ENCODE data around the gene ITGB4.

Gene ITGB4

DNA sequence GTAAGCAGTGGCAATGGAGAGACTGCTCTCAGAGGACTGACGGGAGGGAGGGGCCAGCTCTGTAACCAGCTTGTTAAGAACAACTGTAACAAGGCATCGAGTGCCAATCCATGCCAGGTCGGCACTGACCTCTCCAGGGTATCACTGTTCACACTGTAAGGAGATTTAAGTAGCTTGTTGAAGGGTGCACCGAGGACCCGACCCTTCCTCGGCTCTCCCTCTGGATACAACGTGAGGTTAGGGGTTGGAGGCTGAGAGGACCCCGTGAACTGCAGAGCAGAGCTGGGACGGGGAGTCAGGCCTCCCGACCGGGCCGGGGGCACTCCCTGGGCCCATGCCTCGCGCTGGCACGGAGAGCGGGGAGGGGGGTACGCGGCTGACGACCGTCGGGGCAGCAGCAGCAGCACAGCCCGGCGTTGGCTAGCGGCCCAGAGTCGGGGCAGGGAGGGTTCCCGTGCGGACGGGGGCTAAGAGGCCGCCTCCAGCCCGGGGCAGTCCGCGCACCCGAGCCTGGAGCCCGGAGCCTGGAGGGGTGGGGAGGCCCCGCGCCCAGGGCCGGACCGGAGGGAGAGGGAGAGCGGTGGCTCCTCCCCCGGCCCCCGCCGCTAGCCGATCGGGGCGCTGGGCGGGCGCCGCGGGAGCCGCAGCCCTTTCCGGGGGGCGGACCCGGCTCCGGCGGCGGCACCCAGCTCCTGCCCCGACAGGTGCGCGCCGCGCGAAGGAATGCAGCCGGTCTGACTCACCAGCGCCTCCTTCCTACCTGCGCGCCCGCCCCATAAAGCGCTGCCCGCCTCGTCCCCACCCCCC is at the start of gene ITGB4:
Gene ITGB4, plus strand, starts transcription at position 804 of the 807 bp plus-strand sequence. CDS start 3,245 bp downstream, outside the sequence.
- peak; percentile 76 for ATAC-seq (ENCODE audit: insufficient read depth, low read depth)
- no peaks in the 10 kb centered on the region for H3K36me3 ChIP-seq (ENCODE audit: insufficient read depth, low read length)

DNA sequence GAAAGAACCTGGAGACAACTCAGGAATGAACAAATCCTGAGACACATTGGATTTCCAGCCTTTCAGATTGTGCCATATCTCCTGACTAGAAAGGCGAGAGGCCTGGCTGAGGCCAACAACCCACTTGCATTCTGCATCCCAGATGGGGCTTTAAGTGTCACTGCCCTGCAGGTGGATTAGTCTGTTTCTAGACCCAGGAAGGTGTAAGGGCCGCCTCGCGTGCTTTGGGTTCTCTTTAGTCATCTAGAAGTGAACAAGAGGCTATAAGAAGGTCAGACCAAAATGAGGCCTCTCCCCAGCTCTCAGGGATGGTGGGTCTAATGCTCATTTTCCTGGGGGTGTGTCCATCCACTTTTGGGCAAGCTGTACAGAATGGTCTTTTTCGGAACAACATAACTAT is 49.2 kb upstream of the ITGB4 start:
- H2AFZ ChIP-seq (ENCODE audit: low read depth, low read length): no peak overlapping the region
- H3K4me2 ChIP-seq (ENCODE audit: insufficient read depth, low read length): no peak overlapping the region
- ATAC-seq (ENCODE audit: insufficient read depth, low read depth) (no peak), DNase-seq (no peak)
- no peak for TF ChIP-seq EZH2 (IDR thresholded peaks at IDR 0.05; ENCODE audit: borderline replicate concordance, low read depth, low read length, severe bottlenecking)
- TF ChIP-seq, protein P1, sequence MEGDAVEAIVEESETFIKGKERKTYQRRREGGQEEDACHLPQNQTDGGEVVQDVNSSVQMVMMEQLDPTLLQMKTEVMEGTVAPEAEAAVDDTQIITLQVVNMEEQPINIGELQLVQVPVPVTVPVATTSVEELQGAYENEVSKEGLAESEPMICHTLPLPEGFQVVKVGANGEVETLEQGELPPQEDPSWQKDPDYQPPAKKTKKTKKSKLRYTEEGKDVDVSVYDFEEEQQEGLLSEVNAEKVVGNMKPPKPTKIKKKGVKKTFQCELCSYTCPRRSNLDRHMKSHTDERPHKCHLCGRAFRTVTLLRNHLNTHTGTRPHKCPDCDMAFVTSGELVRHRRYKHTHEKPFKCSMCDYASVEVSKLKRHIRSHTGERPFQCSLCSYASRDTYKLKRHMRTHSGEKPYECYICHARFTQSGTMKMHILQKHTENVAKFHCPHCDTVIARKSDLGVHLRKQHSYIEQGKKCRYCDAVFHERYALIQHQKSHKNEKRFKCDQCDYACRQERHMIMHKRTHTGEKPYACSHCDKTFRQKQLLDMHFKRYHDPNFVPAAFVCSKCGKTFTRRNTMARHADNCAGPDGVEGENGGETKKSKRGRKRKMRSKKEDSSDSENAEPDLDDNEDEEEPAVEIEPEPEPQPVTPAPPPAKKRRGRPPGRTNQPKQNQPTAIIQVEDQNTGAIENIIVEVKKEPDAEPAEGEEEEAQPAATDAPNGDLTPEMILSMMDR (IDR thresholded peaks at IDR 0.05; ENCODE audit: borderline replicate concordance, extremely low read depth, low read length, poor library complexity, severe bottlenecking): no peak
- H3K4me3 ChIP-seq (ENCODE audit: low read depth in 1 of 2, low read length in 2 of 2): no peak overlapping the region
- H3K27me3 ChIP-seq (ENCODE audit: insufficient read depth, low read length, poor library complexity): no peaks in the 10 kb centered on the region
- H3K4me1 ChIP-seq (ENCODE audit: insufficient read depth, low read length): peaks cover 28% of the 10 kb centered on the region
- H3K27ac ChIP-seq (ENCODE audit: low read length): no peak overlapping the region
- H4K20me1 ChIP-seq (ENCODE audit: insufficient read depth, low read length): peaks cover 12% of the 10 kb centered on the region; the same call in 1 of the 2 replicates
- no peak overlapping the region for H3K9ac ChIP-seq (ENCODE audit: low read depth, low read length)
- peaks cover 72% of the 10 kb centered on the region for H3K36me3 ChIP-seq (ENCODE audit: insufficient read depth, low read length)
- peaks cover 70% of the 10 kb centered on the region for H3K79me2 ChIP-seq (ENCODE audit: insufficient read depth, low read length)
- no peaks in the 10 kb centered on the region for H3K9me3 ChIP-seq (ENCODE audit: insufficient read depth, low read length, severe bottlenecking)

More for the DNA sequence above, at the start of gene ITGB4:
- peaks cover 24% of the 10 kb centered on the region for H3K27me3 ChIP-seq (ENCODE audit: insufficient read depth, low read length, poor library complexity)
- no peak within 1 kb of the TSS for H3K27ac ChIP-seq (ENCODE audit: low read length)
- peak; percentile 15 for DNase-seq
- TF ChIP-seq, protein P1 (IDR thresholded peaks at IDR 0.05; ENCODE audit: borderline replicate concordance, extremely low read depth, low read length, poor library complexity, severe bottlenecking): no peak
- TF ChIP-seq EZH2 (IDR thresholded peaks at IDR 0.05; ENCODE audit: borderline replicate concordance, low read depth, low read length, severe bottlenecking): peak; percentile 87
- H4K20me1 ChIP-seq (ENCODE audit: insufficient read depth, low read length): 0 out of 2 replicates have a peak, but pooled peaks cover 6% of the 10 kb centered on the region
- H2AFZ ChIP-seq (ENCODE audit: low read depth, low read length): no peak within 1 kb of the TSS
- H3K4me1 ChIP-seq (ENCODE audit: insufficient read depth, low read length): peaks cover 5% of the 10 kb centered on the region
- H3K4me3 ChIP-seq (ENCODE audit: low read depth in 1 of 2, low read length in 2 of 2): no peak within 1 kb of the TSS
- H3K79me2 ChIP-seq (ENCODE audit: insufficient read depth, low read length): no peaks in the 10 kb centered on the region
- peak within 1 kb of the TSS; percentile 55 for H3K4me2 ChIP-seq (ENCODE audit: insufficient read depth, low read length)
- no peaks in the 10 kb centered on the region for H3K9me3 ChIP-seq (ENCODE audit: insufficient read depth, low read length, severe bottlenecking)
- no peak within 1 kb of the TSS for H3K9ac ChIP-seq (ENCODE audit: low read depth, low read length)

DNA sequence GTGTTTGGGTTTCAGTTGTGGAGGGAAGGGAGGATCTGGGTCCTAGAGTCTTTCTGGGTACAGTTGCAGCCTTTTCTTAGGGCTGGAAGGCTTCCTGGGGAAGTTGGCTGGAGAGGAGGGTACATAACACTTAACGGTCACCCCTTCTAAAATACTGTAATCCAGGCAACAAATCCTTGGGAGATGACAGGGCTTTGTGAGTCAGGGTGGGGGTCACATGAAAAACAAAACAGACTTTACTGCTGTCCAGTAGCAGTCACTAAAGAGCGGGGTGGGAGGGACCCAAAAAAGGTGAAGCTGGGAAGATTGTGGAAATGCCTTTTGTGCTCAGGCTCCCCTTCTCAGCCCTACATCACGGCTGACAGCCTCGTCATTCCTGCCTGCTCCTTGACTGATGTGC is 47.8 kb upstream of the ITGB4 start:
- H3K79me2 ChIP-seq (ENCODE audit: insufficient read depth, low read length): peaks cover 69% of the 10 kb centered on the region
- no peak for ATAC-seq (ENCODE audit: insufficient read depth, low read depth)

More for the DNA sequence above, 47.8 kb upstream of the ITGB4 start:
- Histone ChIP-seq H4K20me1 (ENCODE audit: insufficient read depth, low read length) (peaks cover 12% of the 10 kb centered on the region; the same call in 1 of the 2 replicates), H3K4me2 (ENCODE audit: insufficient read depth, low read length) (no peak overlapping the region), H3K27me3 (ENCODE audit: insufficient read depth, low read length, poor library complexity) (no peaks in the 10 kb centered on the region), H3K9ac (ENCODE audit: low read depth, low read length) (no peak overlapping the region), H3K36me3 (ENCODE audit: insufficient read depth, low read length) (peaks cover 78% of the 10 kb centered on the region), H3K4me3 (ENCODE audit: low read depth in 1 of 2, low read length in 2 of 2) (no peak overlapping the region), H3K27ac (ENCODE audit: low read length) (no peak overlapping the region), H3K4me1 (ENCODE audit: insufficient read depth, low read length) (peaks cover 19% of the 10 kb centered on the region), H2AFZ (ENCODE audit: low read depth, low read length) (no peak overlapping the region), H3K9me3 (ENCODE audit: insufficient read depth, low read length, severe bottlenecking) (no peaks in the 10 kb centered on the region)
- no peak for DNase-seq
- no peak for TF ChIP-seq EZH2 (IDR thresholded peaks at IDR 0.05; ENCODE audit: borderline replicate concordance, low read depth, low read length, severe bottlenecking)
- TF ChIP-seq, protein P1 (IDR thresholded peaks at IDR 0.05; ENCODE audit: borderline replicate concordance, extremely low read depth, low read length, poor library complexity, severe bottlenecking): no peak
